HG02798 (cell line): ENCODE measurements around the gene CHD6.

ENCODE experiments used
- ATAC-seq: cut with Tn5 transposase; IDR thresholded peaks from one replicate; pipeline ENCODE4 v1.9.1; 2021; ENCODE audit warnings: mild to moderate bottlenecking; ENCODE audit not compliant: unreplicated experiment, poor library complexity

Gene CHD6

GRCh38 chr20:41408156-41408794, 209.9 kb downstream of the CHD6 start:
- ATAC-seq: peak; percentile 88

GRCh38 chr20:41407607-41408006, 210.6 kb downstream of the CHD6 start:
- no peak for ATAC-seq

- ATAC-seq: no peak
These were observed 211.2 kb downstream of the CHD6 start for GRCh38 chr20:41406896-41407444.

- no peak for ATAC-seq
These were observed 211.8 kb downstream of the CHD6 start for GRCh38 chr20:41406353-41406752.

- ATAC-seq: no peak
These were observed 212.7 kb downstream of the CHD6 start for GRCh38 chr20:41405436-41405835.

- no peak for ATAC-seq
These were observed 214.6 kb downstream of the CHD6 start for GRCh38 chr20:41403604-41404003.

- ATAC-seq: no peak
These were observed 219.8 kb downstream of the CHD6 start for GRCh38 chr20:41398408-41398807.

GRCh38 chr20:41395667-41396664, 222.2 kb downstream of the CHD6 start:
- no peak for ATAC-seq

- no peak for ATAC-seq
These were observed 223.1 kb downstream of the CHD6 start for GRCh38 chr20:41394931-41395666.

- ATAC-seq: no peak
These were observed 224.1 kb downstream of the CHD6 start for GRCh38 chr20:41394081-41394480.

- no peak for ATAC-seq
These were observed 224.5 kb downstream of the CHD6 start for GRCh38 chr20:41393705-41394066.

- no peak for ATAC-seq
These were observed 225.1 kb downstream of the CHD6 start for GRCh38 chr20:41392871-41393704.

- no peak for ATAC-seq
These were observed 225.9 kb downstream of the CHD6 start for GRCh38 chr20:41392295-41392694.

- no peak for ATAC-seq
These were observed 226.6 kb downstream of the CHD6 start for GRCh38 chr20:41391587-41392001.

GRCh38 chr20:41390889-41391288, 227.3 kb downstream of the CHD6 start:
- ATAC-seq: no peak

- no peak for ATAC-seq
These were observed 230.7 kb downstream of the CHD6 start for GRCh38 chr20:41387444-41387851.

GRCh38 chr20:41386502-41387427, 231.4 kb downstream of the CHD6 start:
- no peak for ATAC-seq

- ATAC-seq: no peak
These were observed 235.3 kb downstream of the CHD6 start for GRCh38 chr20:41382791-41383305.
